Fibroblast of the aortic adventitia (primary cell): Measurements from ENCODE around the gene FAM156A. TPM values are rescaled to one million over a fixed set of nuclear protein-coding genes. Genes with fewer than 3 reads are reported as not detected.
"Not testable (repeated sequence)": the region's sequence is repeated elsewhere in the genome, so short reads cannot be mapped to it uniquely, and the experiment has no call there.

Source experiments
- DNase-seq: peaks from one replicate; pipeline ENCODE4 v3.0.0-alpha.2; 2010; ENCODE audit warnings: low read depth
- H3K4me3 ChIP-seq: 2 replicates; pipeline ENCODE4 v1.5.1; 2011; ENCODE audit warnings: low read depth, mild to moderate bottlenecking, control low read depth, low read length, moderate library complexity
- CTCF ChIP-seq: IDR thresholded peaks from 2 replicates; pipeline ENCODE4 v1.5.1; 2011; ENCODE audit warnings: mild to moderate bottlenecking, low read length, control low read depth, inconsistent platforms; ENCODE audit not compliant: insufficient read depth
- total RNA-seq: library from RNA; depleted of rRNA; stranded (reverse); fragments of >200 nt; gene quantifications from 2 replicates; pipeline ENCODE4 v1.2.3, GENCODE V29; 2012; ENCODE audit warnings: low replicate concordance

The FAM156A gene
- total RNA-seq, 1 donor = 9.8 TPM

GRCh38 chrX:52935470-52935784, 22.9 kb downstream of the FAM156A start:
- peak overlapping the region; percentile 98 for H3K4me3 ChIP-seq
- peak; percentile 16 for TF ChIP-seq CTCF
- DNase-seq = not testable (repeated sequence)

GRCh38 chrX:52934704-52935469, 23.4 kb downstream of the FAM156A start:
- peak; percentile 97 for DNase-seq
- peak; percentile 86 for TF ChIP-seq CTCF
- peak overlapping the region; percentile 98 for H3K4me3 ChIP-seq

- TF ChIP-seq CTCF = no peak
- DNase-seq = no peak
- H3K4me3 ChIP-seq = peak overlapping the region; percentile 98
Measured at GRCh38 chrX:52933976-52934703, 24.2 kb downstream of the FAM156A start.

- no peak for TF ChIP-seq CTCF
- DNase-seq = no peak
- H3K4me3 ChIP-seq = no peak overlapping the region
Measured at GRCh38 chrX:52933213-52933612, 25.1 kb downstream of the FAM156A start.

GRCh38 chrX:52930214-52930613, 28.1 kb downstream of the FAM156A start:
- not testable (repeated sequence) for H3K4me3 ChIP-seq

GRCh38 chrX:52923781-52924241, 34.5 kb downstream of the FAM156A start:
- DNase-seq = peak; percentile 66
- H3K4me3 ChIP-seq = no peak overlapping the region
- no peak for TF ChIP-seq CTCF

More at GRCh38 chrX:52930214-52930613, 28.1 kb downstream of the FAM156A start:
- DNase-seq = not testable (repeated sequence)

GRCh38 chrX:52914704-52915103, 43.6 kb downstream of the FAM156A start:
- not testable (repeated sequence) for DNase-seq, H3K4me3 ChIP-seq

GRCh38 chrX:52913681-52914080, 44.6 kb downstream of the FAM156A start:
- H3K4me3 ChIP-seq, DNase-seq: not testable (repeated sequence)

- not testable (repeated sequence) for DNase-seq, H3K4me3 ChIP-seq
Measured at GRCh38 chrX:52909313-52909969, 48.9 kb downstream of the FAM156A start.

GRCh38 chrX:52907900-52908299, 50.4 kb downstream of the FAM156A start:
- not testable (repeated sequence) for DNase-seq

GRCh38 chrX:52907137-52907536, 51.2 kb downstream of the FAM156A start:
- H3K4me3 ChIP-seq, DNase-seq: not testable (repeated sequence)

More at GRCh38 chrX:52907900-52908299, 50.4 kb downstream of the FAM156A start:
- H3K4me3 ChIP-seq = not testable (repeated sequence)

GRCh38 chrX:52906072-52906471, 52.2 kb downstream of the FAM156A start:
- not testable (repeated sequence) for H3K4me3 ChIP-seq, DNase-seq
